Tibial nerve (tissue), 4 donors: ENCODE data around the gene ZFPM1. TPM values are rescaled to one million over a fixed set of nuclear protein-coding genes. Genes with fewer than 3 reads are reported as not detected.
"Not testable (repeated sequence)": the region's sequence is repeated elsewhere in the genome, so short reads cannot be mapped to it uniquely, and the experiment has no call there.

ENCODE experiments used
- DNase-seq, 2 donors: peaks; one replicate each; pipeline ENCODE4 v3.0.0-alpha.2; 2019; ENCODE audit warnings: low spot score in 2 of 2
- H3K27ac ChIP-seq, 4 donors: fragments of 200-600 bp; sonication (generic) in 3 of 4; one replicate each; pipeline ENCODE4 v1.5.1; 2017 to 2019; ENCODE audit warnings: mild to moderate bottlenecking in 1 of 4
- H3K27me3 ChIP-seq, 2 donors: fragments of 200-600 bp; sonication (generic) in 1 of 2; one replicate each; pipeline versions ENCODE4 v1.5.1 to v1.6.0; 2017 to 2019
- H3K36me3 ChIP-seq, 3 donors: fragments of 200-600 bp; sonication (generic); one replicate each; pipeline ENCODE4 v1.5.1; 2018 to 2019
- H3K4me1 ChIP-seq, 4 donors: fragments of 200-600 bp; sonication (generic) in 3 of 4; one replicate each; pipeline ENCODE4 v1.5.1; 2017 to 2019
- H3K4me3 ChIP-seq, 4 donors: fragments of 200-600 bp; sonication (generic) in 3 of 4; one replicate each; pipeline ENCODE4 v1.5.1; 2017 to 2019; ENCODE audit warnings: mild to moderate bottlenecking in 1 of 4, moderate library complexity in 1 of 4
- H3K9me3 ChIP-seq, 4 donors: fragments of 200-600 bp; sonication (generic) in 3 of 4; one replicate each; pipeline ENCODE4 v1.5.1; 2017 to 2019
- EP300 ChIP-seq, 2 donors: sonication (generic); formaldehyde crosslinking; IDR thresholded peaks; one replicate each; pipeline ENCODE4 v1.6.1; 2017; ENCODE audit warnings: antibody characterized with exemption in 2 of 2, mild to moderate bottlenecking in 1 of 2
- POLR2A ChIP-seq, 2 donors: fragments of 450-650 bp; IDR thresholded peaks; one replicate each; pipeline ENCODE4 v1.6.1; 2017; ENCODE audit warnings: antibody characterized with exemption in 2 of 2, mild to moderate bottlenecking in 2 of 2, moderate library complexity in 2 of 2
- WGBS, 2 donors: methylation state at CpG; one replicate each; pipeline ENCODE4 v1.1.5; 2018; 5-methylcytosine and 5-hydroxymethylcytosine counted together
- total RNA-seq, 4 donors: library from RNA; depleted of rRNA; stranded (reverse); fragments of >200 nt; gene quantifications; one replicate each; pipeline ENCODE4 v1.1.0, GENCODE V29; 2016
- TF ChIP-seq, protein P1 (sequence below), 5 experiments: fragments of 200-600 bp in 3 of 5; fragments of 450-650 bp in 2 of 5; sonication (generic) in 3 of 5; IDR thresholded peaks; one replicate each; pipeline ENCODE4 v1.5.1; 2016 to 2019; ENCODE audit warnings: antibody characterized with exemption in 5 of 5, mild to moderate bottlenecking in 3 of 5, moderate library complexity in 2 of 5

Gene ZFPM1
- total RNA-seq, 4 donors from 2014 or later, result 0.44 to 1.2 (median 0.71) TPM

DNA sequence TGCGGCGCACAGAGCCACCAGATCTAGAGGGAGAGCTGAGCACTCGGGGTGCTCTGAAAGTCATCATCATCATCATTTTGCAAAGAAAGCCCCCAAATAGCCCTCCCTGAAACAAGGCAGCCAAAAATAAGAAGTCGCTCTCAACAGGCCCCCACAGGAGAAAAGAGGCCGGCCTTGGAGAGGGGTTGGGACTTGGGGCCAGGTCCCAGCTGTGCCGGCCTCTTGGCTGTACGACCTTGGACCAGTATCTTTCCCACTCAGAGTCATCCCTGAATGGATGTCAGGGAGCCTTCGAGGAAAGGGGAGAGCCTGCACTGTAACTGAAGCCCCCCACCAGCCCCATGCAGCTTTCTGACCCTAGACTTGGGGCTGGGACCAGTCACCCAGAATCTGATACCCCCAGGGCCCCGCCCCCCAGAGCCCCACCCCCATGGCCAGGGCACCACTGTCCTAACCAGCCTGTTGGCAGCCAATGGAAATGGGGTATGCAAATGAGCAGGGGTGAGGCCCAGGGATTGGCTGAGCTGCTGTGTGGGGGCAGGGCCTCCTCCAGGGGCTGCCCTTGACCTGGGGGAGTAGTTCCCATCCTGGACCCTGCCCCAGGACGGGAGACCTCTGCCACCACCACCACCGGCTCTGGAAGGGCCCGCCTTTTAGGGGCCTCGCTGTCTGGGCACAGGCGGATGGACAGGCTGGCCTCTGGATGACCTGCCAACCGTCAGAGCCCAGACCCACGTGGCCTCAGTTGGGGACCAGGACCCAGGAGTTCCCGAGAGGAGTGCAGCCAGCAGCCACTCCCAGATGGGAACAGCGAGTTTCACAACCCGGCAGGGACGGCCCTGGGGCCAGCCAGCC lies 15.4 kb downstream of the ZFPM1 start:
- Histone ChIP-seq H3K4me3 (no peak overlapping the region), H3K9me3 (no peaks in the 10 kb centered on the region), H3K27ac (no peak overlapping the region), H3K27me3 (no peaks in the 10 kb centered on the region), H3K4me1 (peaks cover 0 to 11% (median 4%) of the 10 kb centered on the region in 4 donors), H3K36me3 (no peaks in the 10 kb centered on the region)
- no peak for TF ChIP-seq POLR2A (IDR thresholded peaks at IDR 0.05)
- TF ChIP-seq EP300 (IDR thresholded peaks at IDR 0.05), result no peak
- TF ChIP-seq, protein P1, sequence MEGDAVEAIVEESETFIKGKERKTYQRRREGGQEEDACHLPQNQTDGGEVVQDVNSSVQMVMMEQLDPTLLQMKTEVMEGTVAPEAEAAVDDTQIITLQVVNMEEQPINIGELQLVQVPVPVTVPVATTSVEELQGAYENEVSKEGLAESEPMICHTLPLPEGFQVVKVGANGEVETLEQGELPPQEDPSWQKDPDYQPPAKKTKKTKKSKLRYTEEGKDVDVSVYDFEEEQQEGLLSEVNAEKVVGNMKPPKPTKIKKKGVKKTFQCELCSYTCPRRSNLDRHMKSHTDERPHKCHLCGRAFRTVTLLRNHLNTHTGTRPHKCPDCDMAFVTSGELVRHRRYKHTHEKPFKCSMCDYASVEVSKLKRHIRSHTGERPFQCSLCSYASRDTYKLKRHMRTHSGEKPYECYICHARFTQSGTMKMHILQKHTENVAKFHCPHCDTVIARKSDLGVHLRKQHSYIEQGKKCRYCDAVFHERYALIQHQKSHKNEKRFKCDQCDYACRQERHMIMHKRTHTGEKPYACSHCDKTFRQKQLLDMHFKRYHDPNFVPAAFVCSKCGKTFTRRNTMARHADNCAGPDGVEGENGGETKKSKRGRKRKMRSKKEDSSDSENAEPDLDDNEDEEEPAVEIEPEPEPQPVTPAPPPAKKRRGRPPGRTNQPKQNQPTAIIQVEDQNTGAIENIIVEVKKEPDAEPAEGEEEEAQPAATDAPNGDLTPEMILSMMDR (IDR thresholded peaks at IDR 0.05), result no peak
- no peak for DNase-seq
- 48 to 54% methylated on average over 17 of the region's 20 CpGs for WGBS, 2 donors

DNA sequence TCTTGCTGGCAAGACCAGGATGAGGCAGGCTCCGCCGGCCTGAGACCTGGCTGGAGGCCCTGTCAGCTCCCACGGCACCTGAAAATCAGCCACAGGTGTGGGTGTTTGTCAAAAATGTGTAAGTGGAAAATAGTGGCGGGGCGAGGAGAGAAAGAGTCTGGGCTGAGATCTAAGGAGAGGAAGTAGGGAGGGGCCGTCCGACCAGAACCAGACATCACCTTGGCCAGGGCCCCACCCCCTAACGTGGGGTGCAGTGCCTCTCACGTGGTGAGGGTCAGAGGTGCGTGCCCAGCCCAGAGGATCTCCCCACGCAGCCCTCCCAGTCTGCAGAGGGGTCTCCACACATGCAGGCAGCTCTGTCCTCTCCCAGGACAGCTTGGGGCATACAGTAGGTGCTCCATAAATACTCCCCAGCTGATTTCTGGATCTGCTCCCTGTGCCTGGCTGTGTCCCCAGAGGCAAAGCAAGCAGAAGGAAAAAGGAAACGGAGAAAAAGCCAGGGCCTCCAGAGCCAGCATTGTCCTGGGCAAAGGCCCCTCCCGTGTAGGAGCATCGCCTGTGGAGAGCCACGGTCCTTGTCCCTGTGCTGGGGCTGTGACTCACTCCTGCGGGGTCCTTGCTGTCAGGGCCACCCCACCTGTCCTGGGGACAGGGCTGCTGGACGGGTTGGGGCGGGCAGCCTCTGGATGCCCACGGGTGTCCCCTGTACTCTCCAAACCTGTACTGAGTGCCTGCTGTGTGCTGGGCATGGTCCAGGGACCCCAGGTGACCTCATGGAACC lies 16.7 kb downstream of the ZFPM1 start:
- TF ChIP-seq POLR2A (IDR thresholded peaks at IDR 0.05) (no peak), EP300 (IDR thresholded peaks at IDR 0.05) (no peak)
- TF ChIP-seq, protein P1 (IDR thresholded peaks at IDR 0.05), result no peak
- Histone ChIP-seq H3K4me1 (peaks cover 0 to 11% (median 4%) of the 10 kb centered on the region in 4 donors), H3K36me3 (no peaks in the 10 kb centered on the region), H3K4me3 (no peak overlapping the region), H3K27ac (peak overlapping the region in 1 of 4 donors; percentile 7), H3K9me3 (no peaks in the 10 kb centered on the region), H3K27me3 (no peaks in the 10 kb centered on the region)
- no peak for DNase-seq
- WGBS, 2 donors, result 72 to 80% methylated on average over 19 of the region's 19 CpGs

DNA sequence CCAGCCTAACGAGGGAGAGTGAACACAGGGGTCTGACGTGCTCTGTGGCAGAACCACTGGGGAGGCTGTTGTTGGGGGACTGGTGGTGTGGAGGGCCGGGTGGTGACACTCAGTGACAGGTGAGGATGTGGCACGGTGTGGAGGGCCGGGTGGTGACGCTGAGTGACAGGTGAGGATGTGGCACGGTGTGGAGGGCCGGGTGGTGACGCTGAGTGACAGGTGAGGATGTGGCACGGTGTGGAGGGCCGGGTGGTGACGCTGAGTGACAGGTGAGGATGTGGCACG lies 17.3 kb downstream of the ZFPM1 start:
- H3K27me3 ChIP-seq, H3K9me3 ChIP-seq, H3K4me3 ChIP-seq, H3K36me3 ChIP-seq, DNase-seq: not testable (repeated sequence)
- 79 to 90% methylated on average over 4 to 7 of the region's 13 CpGs for WGBS, 2 donors
- Histone ChIP-seq H3K4me1 (peaks cover 0 to 11% (median 4%) of the 10 kb centered on the region in 4 donors), H3K27ac (peak overlapping the region in 1 of 4 donors; percentile 7)

DNA sequence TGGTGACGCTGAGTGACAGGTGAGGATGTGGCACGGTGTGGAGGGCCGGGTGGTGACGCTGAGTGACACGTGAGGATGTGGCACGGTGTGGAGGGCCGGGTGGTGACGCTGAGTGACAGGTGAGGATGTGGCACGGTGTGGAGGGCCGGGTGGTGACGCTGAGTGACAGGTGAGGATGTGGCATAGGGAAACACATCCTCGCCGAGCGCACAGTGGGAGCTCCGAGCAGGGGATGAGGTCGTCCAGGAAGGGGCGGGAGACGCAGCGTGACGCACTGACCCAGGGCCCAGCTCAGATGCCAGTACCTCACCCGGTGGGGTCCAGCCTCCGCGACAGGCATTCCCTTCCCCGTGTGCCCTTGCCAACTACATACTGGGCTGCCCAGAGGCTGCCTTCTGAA lies 17.6 kb downstream of the ZFPM1 start:
- H3K27ac ChIP-seq, DNase-seq, H3K9me3 ChIP-seq, H3K27me3 ChIP-seq, H3K4me3 ChIP-seq, H3K36me3 ChIP-seq: not testable (repeated sequence)
- WGBS, 2 donors, result 90 to 92% methylated on average over 23 to 24 of the region's 24 CpGs
- H3K4me1 ChIP-seq, result peaks cover 0 to 11% (median 4%) of the 10 kb centered on the region in 4 donors

DNA sequence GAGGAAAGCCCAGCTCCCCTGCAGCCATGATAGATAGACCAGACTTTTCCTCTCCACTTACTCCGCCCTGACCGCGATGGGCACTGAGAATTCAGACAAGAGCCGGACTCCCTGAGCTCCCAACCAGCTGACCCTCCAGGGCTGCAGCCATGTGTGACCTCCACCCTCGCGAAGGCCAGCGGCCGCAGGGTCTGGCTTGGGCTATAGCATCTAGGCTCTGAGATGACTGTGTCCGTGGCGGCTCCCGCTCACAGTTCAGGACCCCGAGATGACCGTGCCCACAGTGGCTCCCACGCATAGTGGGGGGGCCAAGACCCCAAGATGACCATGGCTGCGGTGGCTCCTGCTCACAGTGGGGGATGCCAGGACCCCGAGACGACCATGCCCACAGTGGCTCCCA lies 18.0 kb downstream of the ZFPM1 start:
- peaks cover 0 to 11% (median 4%) of the 10 kb centered on the region in 4 donors for H3K4me1 ChIP-seq
- 90 to 95% methylated on average over 10 to 16 of the region's 17 CpGs for WGBS, 2 donors
- H3K36me3 ChIP-seq, result no peaks in the 10 kb centered on the region
- TF ChIP-seq, protein P1 (IDR thresholded peaks at IDR 0.05), result no peak
- TF ChIP-seq EP300 (IDR thresholded peaks at IDR 0.05) (no peak), POLR2A (IDR thresholded peaks at IDR 0.05) (no peak)
- DNase-seq, result no peak
- no peaks in the 10 kb centered on the region for H3K9me3 ChIP-seq
- H3K27ac ChIP-seq, result no peak overlapping the region
- no peaks in the 10 kb centered on the region for H3K27me3 ChIP-seq
- no peak overlapping the region for H3K4me3 ChIP-seq

DNA sequence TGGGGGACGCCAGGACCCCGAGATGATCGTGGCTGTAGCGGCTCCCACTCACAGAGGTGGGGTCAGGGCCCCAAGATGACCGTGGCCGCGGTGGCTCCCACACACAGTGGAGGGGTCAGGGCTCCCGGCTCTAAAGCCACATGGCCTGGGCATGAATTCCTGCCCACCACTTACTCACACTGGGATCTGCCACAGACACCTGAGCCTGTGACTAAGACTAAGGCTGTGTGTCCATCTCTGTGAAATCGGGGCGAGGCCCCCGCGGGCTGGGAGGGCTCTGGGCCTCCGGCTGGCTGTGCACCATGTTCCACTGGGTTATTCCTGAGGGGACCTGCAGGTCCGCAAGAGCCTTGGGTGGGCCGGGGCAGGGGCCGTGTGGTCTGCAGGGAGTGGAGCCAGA lies 18.5 kb downstream of the ZFPM1 start:
- Histone ChIP-seq H3K27ac (no peak overlapping the region), H3K9me3 (no peaks in the 10 kb centered on the region), H3K27me3 (no peaks in the 10 kb centered on the region), H3K4me1 (peaks cover 0 to 11% (median 4%) of the 10 kb centered on the region in 4 donors), H3K36me3 (no peaks in the 10 kb centered on the region), H3K4me3 (no peak overlapping the region)
- TF ChIP-seq, protein P1 (IDR thresholded peaks at IDR 0.05), result no peak
- TF ChIP-seq EP300 (IDR thresholded peaks at IDR 0.05) (no peak), POLR2A (IDR thresholded peaks at IDR 0.05) (no peak)
- WGBS, 2 donors, result 81 to 89% methylated on average over 13 to 14 of the region's 16 CpGs
- no peak for DNase-seq
